HPDE6-E6E7 (cell line): ENCODE results near the gene PPP1R37.

ENCODE experiments used
- DNase-seq: peaks from one replicate; pipeline ENCODE4 v3.0.0; 2011; ENCODE audit warnings: missing footprints; ENCODE audit errors: extremely low spot score

PPP1R37 gene

GRCh38 chr19:45152504-45153338 is 59.7 kb downstream of the PPP1R37 start:
- no peak for DNase-seq

- DNase-seq: no peak
These were observed 60.5 kb downstream of the PPP1R37 start for GRCh38 chr19:45153339-45154063.

- no peak for DNase-seq
These were observed 61.3 kb downstream of the PPP1R37 start for GRCh38 chr19:45154064-45154827.

GRCh38 chr19:45156011-45156630 is 63.1 kb downstream of the PPP1R37 start:
- no peak for DNase-seq

- DNase-seq: no peak
These were observed 63.8 kb downstream of the PPP1R37 start for GRCh38 chr19:45156751-45157150.

- DNase-seq: no peak
These were observed 65.7 kb downstream of the PPP1R37 start for GRCh38 chr19:45158503-45159209.

- no peak for DNase-seq
These were observed 66.4 kb downstream of the PPP1R37 start for GRCh38 chr19:45159210-45159970.

GRCh38 chr19:45159971-45160324 is 67.0 kb downstream of the PPP1R37 start:
- DNase-seq: no peak

- no peak for DNase-seq
These were observed 68.1 kb downstream of the PPP1R37 start, which contains the start of gene NKPD1 for GRCh38 chr19:45160870-45161737. NKPD1 (minus strand) TSS chr19:45160982; CDS start chr19:45160150, 832 bp downstream.

- DNase-seq: no peak
These were observed 69.0 kb downstream of the PPP1R37 start for GRCh38 chr19:45161738-45162607.

- DNase-seq: no peak
These were observed 69.7 kb downstream of the PPP1R37 start for GRCh38 chr19:45162608-45163143.

GRCh38 chr19:45163156-45163555 is 70.2 kb downstream of the PPP1R37 start:
- no peak for DNase-seq

- no peak for DNase-seq
These were observed 70.9 kb downstream of the PPP1R37 start for GRCh38 chr19:45163751-45164460.

- DNase-seq: no peak
These were observed 71.8 kb downstream of the PPP1R37 start for GRCh38 chr19:45164577-45165335.

- DNase-seq: no peak
These were observed 73.8 kb downstream of the PPP1R37 start for GRCh38 chr19:45166723-45167252.

- DNase-seq: no peak
These were observed 75.9 kb downstream of the PPP1R37 start for GRCh38 chr19:45168767-45169351.
